GF-D8 (cell line): ENCODE measurements around the gene GPATCH3.
"Not testable (repeated sequence)": the region's sequence is repeated elsewhere in the genome, so short reads cannot be mapped to it uniquely, and the experiment has no call there.

Experiments
- DNase-seq: peaks from one replicate; lab custom pipeline; 2025; lab: John Stamatoyannopoulos, UW

GPATCH3 gene

DNA sequence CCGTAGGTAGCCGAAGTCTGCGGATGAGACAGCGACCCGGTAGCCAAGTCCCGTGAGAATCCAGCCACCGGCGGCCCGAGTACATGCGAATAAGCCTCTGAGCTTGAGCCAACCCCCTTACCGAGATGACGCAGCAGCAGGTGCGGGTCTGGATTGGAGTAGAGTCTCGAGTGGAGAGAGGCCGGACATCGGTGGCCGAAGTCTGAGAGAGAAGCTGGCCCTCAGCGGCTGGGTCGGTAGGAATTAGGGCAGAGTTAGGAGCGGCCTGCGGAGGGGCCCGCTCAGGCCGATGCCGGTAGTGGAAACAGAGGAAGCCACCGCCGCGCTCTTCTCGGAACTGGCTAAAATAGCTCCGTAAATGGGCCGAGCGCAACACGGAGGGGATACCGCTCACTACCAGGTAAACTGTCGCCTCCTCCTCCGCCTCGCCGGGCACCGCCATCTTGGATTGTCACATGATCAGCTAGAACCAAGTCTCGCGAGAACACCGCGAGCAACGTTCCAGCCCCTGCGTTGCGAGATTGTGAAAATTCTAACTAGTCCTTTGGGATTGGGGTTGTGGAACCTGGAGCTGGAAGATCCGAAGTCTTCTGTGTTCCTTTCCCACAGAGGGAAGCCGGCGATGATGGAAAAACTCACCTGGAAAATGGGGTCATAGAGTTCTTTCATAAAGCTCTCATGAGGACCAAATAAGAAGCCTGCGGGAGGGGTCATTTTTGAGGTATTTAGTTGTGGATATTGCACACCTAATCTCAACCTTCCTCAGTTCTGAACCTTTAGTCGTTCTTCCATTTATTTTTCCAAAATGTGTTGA is at the start of gene GPATCH3:
TSS of gene GPATCH3 (minus strand) at position 467 of the 814 bp plus-strand sequence. CDS start at position 442, 25 bp downstream.
- DNase-seq: peak; percentile 62

DNA sequence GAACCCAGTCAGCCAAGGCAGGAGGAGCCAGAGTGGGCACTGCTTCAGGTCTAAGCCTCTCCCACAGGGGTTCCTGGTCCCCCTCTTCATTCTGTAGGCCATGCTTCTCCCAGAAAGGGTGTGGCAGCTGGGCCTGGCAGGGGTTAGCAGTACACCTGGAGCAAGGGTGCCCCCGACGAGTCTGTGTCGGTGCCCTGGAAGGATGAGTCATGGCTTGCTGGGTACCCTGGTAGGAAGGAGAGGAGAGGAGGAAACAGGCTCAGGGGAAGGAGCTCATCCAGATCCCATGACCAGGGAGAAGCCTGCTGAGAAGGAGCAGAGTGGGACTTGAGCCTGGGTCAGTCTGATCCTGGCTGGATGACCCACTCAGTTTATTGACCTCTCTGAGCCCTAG is 49.7 kb upstream of the GPATCH3 start:
- DNase-seq: no peak

DNA sequence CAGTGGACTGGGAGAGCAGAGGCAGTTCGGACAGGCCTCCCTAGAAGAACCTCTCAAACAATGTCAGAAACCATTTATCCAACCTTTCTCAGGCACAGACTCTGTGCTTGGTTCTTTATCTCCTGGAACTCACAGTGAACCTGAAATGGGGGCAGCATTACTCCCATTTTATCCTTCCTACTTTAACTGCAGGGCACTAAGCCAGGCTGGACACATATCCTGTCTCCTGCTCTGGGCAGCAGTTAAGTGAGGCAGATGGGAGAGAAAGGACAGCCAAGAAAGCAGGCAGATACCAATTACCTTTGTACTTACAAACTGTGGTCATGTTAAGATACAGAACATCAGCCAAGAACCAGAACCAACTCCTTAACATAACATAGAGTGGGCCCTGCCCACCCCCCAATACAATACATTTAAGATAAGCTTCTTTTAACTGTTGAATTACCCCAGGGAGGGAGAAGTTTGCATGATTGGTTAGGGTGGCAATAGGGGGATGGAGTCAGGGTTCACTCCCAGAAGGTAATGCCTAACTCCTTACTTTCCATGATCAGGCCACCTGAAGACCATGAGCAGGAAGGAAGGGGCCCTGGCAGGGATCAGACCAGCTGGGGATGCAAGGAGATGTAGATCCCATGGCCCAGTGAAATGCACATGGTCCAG is 49.1 kb upstream of the GPATCH3 start:
- DNase-seq: no peak

- DNase-seq: not testable (repeated sequence)
Observed at GRCh38 chr1:26948725-26949057, 48.4 kb upstream of the GPATCH3 start.

DNA sequence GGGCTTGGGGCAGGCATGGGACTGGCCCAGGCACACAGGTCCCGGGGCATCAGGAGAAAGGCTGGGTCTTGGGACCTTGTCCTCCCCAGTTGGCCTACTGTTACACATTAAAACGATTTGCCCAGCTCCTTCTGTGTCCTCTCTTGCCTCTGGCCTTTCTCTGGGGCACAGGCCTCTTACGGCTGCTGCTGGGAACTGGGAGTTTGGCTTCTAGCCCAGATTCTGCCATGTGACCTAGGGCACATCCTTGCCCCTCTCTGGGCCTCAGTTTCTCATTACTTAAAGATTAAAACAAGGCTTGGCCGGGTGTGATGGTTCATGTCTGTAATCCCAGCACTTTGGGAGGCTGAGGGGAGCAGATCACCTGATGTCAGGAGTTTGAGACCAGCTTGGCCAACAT is 46.0 kb upstream of the GPATCH3 start:
- DNase-seq: no peak

DNA sequence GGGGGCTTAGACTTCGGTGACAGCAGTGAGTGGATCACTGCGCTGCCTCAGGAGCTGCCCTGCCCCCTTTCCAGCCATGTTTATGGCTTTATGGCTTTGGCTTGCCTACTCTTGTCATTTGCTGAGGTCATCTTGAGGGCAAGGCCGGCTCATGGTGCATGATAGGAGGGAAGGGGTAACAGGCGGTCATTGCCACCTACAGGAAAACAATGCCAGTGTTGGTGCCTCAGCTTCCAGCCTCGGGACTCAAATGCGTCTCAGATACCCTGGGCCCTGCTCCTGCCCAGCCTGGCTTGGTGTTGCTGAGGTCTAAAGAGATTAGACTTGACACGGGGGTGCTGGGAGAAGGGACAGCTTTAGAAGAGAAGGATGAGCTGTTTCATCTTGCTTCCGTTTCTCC is 45.5 kb upstream of the GPATCH3 start:
- no peak for DNase-seq

GRCh38 chr1:26945138-26945537 is 44.9 kb upstream of the GPATCH3 start:
- no peak for DNase-seq

DNA sequence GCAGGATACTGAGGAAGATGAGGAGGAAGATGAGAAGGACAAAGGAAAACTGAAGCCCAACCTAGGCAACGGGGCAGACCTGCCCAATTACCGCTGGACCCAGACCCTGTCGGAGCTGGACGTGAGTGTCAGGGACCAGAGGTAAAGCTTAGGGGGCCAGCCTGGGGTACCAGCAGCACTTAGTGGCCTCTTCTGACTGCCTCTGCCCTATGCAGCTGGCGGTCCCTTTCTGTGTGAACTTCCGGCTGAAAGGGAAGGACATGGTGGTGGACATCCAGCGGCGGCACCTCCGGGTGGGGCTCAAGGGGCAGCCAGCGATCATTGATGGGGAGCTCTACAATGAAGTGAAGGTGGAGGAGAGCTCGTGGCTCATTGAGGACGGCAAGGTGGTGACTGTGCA is 42.4 kb upstream of the GPATCH3 start:
- no peak for DNase-seq

GRCh38 chr1:26941311-26941710 is 41.0 kb upstream of the GPATCH3 start:
- DNase-seq: no peak

DNA sequence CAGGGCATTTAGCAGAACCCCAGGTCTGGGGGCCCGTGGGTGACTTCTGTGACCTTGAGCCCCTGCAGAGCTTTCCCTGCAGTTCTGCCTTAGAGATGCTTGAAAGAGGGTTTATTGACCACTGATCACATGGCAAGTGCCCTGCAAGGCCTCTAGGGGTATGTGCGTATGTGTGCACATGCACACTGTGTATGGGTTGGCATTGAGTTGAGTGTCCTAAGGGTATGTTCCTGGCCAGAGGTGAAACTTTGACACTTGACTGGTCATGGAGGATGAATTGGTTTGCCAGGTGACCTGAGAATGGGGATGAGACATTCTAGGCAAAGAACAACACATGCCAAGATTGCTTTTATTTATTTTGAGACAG is 38.4 kb upstream of the GPATCH3 start:
- DNase-seq: no peak

GRCh38 chr1:26938004-26938658 is 37.9 kb upstream of the GPATCH3 start:
- DNase-seq: no peak

- no peak for DNase-seq
Observed at GRCh38 chr1:26936823-26937222, 36.6 kb upstream of the GPATCH3 start.

GRCh38 chr1:26932531-26932930 is 32.3 kb upstream of the GPATCH3 start:
- DNase-seq: no peak

DNA sequence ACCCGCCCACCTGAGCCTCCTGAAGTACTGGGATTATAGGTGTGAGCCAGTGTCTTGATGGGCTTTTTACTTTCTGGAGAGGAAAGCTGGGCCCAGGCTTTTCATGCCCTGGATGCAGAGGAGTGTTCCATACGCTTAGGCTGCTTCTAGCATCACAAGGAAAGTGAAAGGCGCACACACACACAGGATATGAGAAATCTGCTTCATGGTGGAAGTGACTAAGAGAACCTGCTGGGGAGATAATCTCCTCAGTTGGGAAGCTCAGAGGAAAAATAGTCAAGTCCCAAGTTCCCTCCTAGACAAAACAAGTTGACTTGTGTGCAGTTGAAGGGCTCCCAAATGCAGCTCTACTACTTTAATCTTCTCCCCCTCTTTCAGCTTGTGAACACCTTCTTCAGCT is 23.4 kb upstream of the GPATCH3 start:
- DNase-seq: no peak

- DNase-seq: no peak
Observed at GRCh38 chr1:26922901-26923300, 22.6 kb upstream of the GPATCH3 start.

DNA sequence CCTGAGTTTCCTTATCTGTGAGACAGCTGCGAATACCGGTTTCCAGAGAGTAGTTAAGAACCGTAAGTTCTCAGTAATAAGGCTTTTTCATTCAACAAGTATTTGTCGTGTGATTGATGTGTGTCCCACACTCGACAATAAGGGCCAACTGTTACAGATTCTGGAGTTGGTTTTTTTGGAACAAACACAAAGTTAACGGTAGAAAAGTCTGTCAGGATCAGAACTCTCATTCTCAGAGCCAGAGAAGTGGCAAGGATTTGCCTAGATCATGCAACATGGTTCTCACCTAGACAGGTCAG is 22.1 kb upstream of the GPATCH3 start:
- no peak for DNase-seq

- DNase-seq: peak; percentile 86
Observed at GRCh38 chr1:26921540-26922430, 21.5 kb upstream of the GPATCH3 start, which contains the start of gene NUDC. NUDC (plus strand) TSS chr1:26921743; CDS start chr1:26921849, 106 bp downstream.

- no peak for DNase-seq
Observed at GRCh38 chr1:26921126-26921539, 20.9 kb upstream of the GPATCH3 start.

GRCh38 chr1:26915204-26915842 is 15.1 kb upstream of the GPATCH3 start:
- no peak for DNase-seq

DNA sequence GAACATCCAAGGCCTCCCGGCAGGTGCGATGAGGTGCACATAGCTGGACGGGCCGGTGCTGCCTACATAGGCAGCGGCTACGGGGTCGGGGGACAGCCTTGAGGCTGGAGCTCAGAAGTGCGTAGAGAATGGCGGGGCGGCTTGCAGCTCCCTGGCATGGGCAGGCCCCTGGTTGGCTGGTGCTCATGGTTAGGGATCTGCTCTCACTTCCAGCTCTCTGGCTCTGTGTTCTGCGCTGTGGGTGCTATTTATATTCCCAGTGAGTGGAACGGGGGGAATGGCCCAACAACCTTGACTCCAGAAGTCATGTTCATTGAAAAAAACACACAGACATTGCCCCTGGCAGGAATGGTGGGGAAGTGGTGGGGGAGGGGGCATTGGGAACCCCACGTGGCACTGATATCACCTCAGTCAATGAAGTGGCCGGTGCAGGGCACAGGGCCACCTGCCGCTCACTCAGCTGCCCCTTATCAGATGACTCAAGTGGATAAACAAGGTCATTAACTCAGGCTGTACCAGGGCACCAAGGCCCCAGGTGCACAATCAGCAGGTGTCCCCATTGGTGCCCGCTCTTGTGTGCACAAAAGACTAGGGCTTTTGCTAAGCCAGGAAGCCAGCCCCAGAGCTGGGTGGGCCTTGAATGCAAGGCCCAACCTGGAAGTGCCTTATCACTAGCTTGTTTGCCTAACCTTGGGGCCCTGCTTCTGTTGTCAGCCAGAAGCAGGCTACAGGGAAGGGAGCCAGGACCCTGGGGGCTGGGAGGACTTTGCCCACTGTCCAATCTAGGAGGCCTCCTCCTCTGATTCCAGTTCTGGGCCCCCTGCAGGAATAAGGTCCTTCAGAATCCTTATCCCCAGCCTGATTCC is 13.7 kb upstream of the GPATCH3 start, which contains the start of gene NR0B2:
TSS of gene NR0B2 (minus strand) at position 222 of the 866 bp plus-strand sequence. CDS start at position 187, 35 bp downstream.
- no peak for DNase-seq

DNA sequence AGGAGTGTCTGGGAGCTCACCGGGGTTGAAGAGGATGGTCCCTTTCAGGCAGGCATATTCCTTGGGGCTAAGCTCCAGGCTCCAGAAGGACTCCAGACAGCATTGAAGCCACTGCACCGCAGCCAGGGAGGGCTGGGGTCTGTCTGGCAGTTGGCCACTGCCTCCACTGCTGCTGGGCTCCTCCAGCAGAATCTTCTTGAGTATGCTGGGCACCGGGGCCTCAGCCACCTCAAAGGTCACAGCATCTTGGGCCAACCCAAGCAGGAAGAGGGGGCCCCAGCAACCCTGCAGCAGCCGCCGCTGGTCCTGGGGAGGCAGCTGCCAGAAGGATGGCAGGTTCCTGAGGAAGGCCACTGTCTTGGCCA is 13.1 kb upstream of the GPATCH3 start:
- no peak for DNase-seq
